Activated CD4-positive, alpha-beta T cell treated with anti-CD3 and anti-CD28 coated beads, Interleukin-2, amount 50 U/mL, for 24 hours (primary cell): Measurements from ENCODE around the gene COL23A1.

Source experiments
- DNase-seq, 2 donors: peaks; one replicate each; pipeline ENCODE4 v3.0.0-alpha.2; 2020; ENCODE audit warnings: low read depth in 1 of 2, low spot score in 1 of 2

The COL23A1 gene

DNA sequence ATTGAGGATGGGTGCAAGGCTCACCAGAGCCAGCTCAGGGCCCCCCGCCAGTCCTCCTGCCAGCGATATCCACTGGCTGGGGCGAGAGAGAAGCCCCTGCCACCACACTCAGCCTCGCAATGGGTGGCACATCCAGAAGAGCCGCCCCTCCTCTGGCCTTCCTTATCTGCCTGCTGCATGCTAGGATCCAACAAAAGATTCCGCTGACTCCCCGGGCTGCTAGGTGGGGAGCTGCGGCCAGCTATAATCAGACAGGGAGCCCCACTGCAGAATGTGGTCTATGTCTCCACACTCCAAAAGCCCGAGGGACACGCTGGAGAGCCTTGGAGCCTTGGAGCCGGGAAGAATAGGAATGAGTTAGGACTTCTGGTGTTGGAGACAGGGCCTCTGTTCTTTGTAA lies 32.8 kb downstream of the COL23A1 start:
- no peak for DNase-seq

DNA sequence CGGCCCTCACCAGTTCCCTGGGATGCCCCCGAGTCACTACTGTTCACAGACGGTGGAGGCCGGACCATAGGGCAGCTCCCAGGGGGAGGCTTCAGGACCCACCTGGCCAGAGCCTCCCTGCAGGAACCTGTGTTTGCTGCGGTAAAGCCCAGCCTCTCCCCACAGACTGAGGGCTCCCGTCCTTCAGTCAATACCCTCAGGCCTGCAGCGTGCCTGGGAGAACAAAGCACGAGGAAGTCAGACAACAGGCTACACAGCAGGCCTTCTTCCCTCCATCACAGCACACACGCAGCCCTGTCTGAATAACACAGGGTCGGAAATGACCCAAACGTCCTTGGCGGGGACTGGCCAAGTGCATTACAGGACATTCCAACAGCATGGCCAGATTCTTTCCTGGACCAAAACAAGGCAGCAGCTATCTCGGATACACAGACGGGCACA lies 34.4 kb downstream of the COL23A1 start:
- no peak for DNase-seq

GRCh38 chr5:178555005-178555404 lies 35.2 kb downstream of the COL23A1 start:
- DNase-seq, result no peak

- no peak for DNase-seq
These were observed 35.9 kb downstream of the COL23A1 start for GRCh38 chr5:178554311-178554710.

DNA sequence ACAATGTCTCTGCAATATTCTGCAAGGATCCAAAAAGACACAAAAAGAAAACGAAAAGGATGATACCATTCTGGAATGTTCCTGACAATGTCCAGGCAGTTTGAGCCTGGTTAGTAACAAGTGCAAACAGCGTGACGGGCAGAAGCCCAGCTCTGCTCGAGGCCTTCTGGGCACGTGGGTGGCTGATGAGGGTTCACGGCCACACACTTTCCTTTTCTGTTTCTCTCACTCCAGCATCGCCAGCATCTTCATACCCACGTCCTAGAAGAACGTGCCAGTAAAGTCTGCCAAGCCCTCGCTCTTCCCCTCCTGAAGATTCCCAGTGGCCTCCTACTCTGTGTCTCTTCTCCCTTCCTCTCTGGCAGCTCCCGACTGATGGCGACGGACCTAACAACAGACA lies 36.7 kb downstream of the COL23A1 start:
- DNase-seq, result no peak

- DNase-seq, result no peak
These were observed 38.7 kb downstream of the COL23A1 start for GRCh38 chr5:178551468-178551867.

DNA sequence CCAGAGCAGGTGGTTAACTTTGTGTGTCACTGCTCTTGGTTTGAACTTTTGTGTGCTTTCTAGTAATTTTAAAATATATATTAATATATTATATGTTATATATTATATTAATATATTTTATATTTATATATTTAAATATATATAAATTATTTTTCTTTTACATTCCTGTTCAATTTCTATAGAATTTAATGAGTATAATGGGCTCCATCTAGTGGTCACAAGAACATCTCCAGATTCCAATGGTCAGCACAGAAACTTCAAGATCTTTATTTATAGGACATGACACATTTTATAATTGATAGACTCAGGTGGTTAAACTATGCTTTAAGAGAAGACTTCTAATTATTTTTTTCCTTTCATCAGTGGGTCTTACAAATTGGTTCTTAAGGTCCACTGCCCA lies 39.1 kb downstream of the COL23A1 start:
- DNase-seq, result no peak

- DNase-seq, result no peak
These were observed 41.4 kb downstream of the COL23A1 start for GRCh38 chr5:178548746-178549145.

DNA sequence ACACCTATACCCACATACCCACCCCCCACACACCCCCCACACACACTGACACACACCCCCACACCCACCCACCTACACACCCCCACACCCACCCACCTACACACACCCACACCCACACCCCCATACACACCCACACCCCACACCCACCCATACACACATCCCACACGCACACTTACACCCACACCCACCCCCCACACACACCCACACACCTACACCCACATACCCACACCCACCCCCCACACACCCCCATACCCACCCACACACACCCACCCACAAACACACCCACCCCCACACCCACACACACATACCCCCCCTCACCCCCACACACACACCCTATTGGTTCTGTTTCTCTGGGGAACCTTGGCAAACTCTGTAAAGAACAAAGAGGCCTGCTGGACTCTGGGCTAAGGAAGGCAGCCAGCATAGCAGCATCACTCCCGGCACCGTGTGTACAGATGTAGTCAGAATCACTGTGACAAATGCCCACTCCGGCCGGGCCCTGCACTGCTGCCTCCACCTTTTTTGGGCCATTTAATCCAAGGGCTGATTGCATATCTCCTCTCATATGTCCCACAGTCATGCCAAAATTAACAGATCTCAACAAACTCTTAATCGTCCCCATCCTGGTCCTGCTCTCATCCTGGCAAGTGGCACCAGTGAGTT lies 42.3 kb downstream of the COL23A1 start:
- DNase-seq, result no peak

DNA sequence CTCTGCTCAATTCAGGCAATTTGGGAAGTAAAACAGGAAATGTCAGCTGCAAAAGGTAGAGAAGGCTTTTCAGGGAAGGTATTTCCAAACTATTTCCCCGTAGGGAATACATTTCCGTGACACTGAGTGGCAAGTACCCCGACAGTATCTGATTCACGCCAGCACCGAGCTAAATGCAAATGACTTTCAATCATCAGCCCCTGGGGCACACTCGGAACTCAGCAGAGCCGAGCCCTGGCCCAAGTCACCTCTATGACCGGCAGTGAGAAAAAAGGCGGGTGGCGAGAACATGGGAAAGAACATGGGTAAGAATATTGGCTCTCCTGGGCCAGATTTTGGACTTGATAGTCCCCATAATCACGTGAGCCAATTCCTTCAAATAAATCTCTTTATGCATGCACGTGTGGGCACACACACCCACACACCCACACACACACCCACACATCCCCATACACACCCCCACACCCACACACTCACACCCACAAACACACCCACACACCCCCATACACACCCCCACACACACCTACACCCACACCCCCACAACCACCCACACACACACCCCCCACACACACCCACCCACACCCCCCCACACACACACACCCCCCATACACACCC lies 43.0 kb downstream of the COL23A1 start:
- no peak for DNase-seq

DNA sequence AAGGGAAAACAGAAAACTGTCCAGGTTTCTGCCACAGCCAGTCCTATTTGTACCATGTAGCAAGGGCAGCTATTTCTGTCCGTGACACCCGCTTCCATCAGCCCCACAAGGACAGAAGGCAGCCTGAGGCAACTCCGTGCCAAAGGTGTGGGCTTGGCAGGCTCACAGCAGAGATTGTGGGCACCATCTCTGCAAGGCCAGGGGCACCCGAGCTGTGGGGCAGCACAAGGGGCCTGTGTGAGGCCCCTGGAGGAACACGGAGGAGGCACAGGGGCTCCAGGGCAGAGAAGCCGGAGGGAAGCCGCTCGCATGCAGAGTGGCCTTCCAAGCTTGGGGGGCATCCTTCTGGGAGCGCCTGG lies 43.5 kb downstream of the COL23A1 start:
- no peak for DNase-seq

DNA sequence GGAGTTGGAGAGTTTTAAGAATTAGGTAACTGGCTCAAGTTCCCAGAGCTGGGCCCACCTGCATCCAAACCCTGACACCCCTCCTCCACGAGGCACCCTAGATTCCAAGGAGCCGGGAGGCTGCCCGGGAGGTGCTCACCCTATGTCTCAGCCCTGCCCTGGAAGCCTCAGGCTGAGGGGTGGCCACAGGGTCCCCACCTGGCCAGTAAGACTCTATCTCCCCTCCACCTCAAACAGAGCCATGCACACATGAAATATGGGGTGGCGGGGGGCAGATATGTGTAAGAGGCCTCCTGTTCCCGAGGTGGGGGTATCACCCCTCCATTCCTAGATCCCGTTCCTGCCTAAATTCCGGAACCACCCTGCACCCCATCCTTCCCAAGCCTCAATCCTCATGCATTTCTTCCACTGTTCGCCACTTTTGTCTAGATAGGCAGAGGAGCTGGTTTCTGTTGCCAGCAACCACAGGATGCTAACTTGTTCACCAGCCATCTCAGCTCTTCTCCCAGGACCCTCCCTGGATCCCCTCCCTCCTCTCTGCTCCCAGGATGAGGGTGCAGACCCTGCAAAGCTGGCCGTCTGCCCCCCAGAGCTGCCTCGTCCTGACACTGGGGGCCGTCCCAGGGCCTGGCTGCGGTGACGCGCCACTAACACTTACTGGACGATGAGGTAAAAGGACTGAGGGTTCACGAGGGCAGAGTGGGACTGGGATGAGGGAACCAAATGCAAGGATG lies 44.1 kb downstream of the COL23A1 start:
- DNase-seq, result no peak

- no peak for DNase-seq
These were observed 45.0 kb downstream of the COL23A1 start for GRCh38 chr5:178545176-178545575.

DNA sequence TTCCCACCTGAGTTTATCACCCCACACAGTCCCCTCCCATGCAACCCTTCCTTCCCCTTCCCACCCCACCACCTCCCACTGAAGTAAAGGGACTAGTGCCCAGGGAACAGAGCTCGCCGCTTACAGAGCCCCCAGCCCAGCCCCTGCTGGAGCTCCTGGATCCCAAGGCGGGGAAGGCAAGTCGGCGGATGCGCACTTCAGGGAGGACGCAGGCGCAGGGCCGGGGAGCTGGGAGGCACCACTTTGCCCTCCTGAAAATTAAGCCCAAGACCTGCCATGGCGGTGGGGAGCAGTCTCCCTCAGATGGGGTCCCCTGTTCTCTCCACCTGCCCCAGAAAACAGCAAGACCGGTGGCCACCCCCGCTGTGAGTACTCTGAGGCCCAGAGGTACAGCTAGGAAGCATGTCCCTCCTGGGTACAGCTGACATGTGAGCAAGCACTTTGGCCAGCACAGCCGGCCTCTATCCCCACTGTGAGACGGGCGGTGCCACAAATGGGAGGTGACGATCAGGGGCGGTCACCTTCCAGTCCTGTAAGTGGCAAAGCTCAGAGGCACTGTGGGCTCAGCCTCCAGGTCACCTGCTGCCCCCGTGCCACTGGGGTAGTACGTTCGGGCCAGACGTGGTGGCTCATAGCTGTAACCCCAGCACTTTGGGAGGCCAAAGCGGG lies 45.9 kb downstream of the COL23A1 start:
- no peak for DNase-seq

DNA sequence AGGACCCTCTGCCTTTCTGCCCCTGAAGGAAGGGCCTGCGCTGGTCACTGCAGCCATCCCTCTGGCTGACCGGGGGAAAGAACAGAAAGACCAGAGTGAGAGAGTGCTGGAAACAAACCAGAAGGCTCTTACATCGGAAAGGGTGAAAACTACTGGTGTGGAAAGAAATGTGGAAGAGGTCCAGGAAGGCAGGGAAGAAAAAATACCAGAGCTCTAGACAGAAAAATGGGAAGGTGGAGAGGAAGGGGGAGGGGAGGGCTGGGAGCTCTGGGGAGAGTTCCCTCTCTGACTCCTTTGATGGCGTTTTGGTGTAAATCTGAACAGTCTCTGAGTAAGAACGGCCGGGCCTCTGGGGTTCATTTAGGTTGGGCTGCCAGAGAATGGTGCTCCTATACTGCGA lies 47.7 kb downstream of the COL23A1 start:
- no peak for DNase-seq

- no peak for DNase-seq
These were observed 49.7 kb downstream of the COL23A1 start for GRCh38 chr5:178540526-178540925.

DNA sequence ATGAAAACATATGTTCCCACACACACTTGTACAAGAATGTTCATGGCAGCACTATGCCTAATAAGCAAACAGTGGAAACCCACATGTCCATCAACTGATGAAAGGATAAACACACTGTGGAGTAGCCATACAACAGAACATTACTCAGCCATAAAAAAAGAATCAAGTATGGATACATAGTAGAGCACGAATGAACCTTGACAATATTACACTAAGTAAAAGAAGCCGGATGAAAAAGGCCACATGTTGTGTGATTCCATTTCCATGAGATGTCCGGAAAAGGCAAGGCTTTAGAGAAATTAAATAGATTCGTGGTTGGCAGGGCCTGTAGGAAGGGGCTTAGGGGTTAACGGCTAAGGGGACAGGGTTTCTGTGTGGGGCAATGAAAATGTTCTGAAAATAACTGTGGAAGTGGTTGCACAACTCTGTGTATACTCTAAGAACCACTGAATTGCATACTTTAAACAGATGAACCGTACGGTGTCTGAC lies 51.4 kb downstream of the COL23A1 start:
- no peak for DNase-seq

DNA sequence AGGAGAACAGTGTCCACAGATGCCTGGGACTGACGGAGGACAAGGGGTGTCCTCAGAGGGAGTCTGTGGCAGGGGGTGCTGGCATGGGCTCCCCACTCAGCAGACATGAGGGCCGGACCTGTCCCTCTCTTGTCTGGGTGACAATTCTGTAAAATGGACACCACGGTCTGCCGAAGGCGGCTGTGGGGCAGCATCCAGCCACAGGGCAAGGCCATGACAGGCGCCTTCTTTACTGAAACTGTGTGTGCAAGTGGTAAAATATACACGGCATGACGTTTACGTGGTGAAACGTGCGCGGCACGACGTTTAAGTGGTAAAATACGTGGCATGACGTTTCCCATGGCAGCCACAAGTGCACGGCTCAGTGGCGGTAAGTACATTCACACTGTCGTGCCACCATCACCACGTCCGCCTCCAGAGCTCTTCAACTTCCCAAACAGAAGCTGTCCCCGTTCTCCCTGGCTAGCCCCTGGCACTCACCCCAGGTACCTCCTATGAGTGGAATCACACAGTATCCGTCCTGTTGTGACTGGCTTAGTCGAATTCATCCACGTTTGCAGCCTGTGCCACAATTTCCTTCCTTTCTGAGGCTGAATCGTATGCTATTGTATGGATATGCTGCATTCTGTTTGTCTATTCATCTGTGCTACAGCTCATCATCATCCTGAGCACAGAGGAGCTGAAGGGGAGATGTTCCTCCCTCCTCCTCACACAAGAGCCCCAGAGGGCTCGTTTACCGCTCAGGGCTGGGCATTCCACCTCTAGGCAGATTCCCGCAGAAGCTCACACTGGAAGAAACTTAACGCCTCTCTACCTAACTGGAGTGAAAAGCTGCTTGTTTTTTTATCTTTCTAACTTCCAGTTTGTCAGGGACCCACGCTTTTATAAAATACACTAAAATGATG lies 52.5 kb downstream of the COL23A1 start:
- DNase-seq, result no peak

GRCh38 chr5:178536541-178537466 lies 53.4 kb downstream of the COL23A1 start:
- DNase-seq, result no peak
